Prostate gland (tissue), 2 donors: ENCODE data around the gene NRXN3.

Source experiments
- CTCF ChIP-seq, 4 experiments: fragments of 200-600 bp in 2 of 4; fragments of 450-650 bp in 2 of 4; sonication (generic) in 2 of 4; IDR thresholded peaks; 1 replicate in 3 of 4; 2 replicates in 1 of 4; pipeline ENCODE4 v1.5.1; 2016 to 2019; ENCODE audit warnings: antibody characterized with exemption in 4 of 4, mild to moderate bottlenecking in 2 of 4, moderate library complexity in 2 of 4
- POLR2A ChIP-seq: fragments of 450-650 bp; IDR thresholded peaks from one replicate; pipeline ENCODE4 v1.6.1; 2016; ENCODE audit warnings: antibody characterized with exemption, mild to moderate bottlenecking
- POLR2AphosphoS5 ChIP-seq: sonication (generic); formaldehyde crosslinking; IDR thresholded peaks from one replicate; pipeline ENCODE4 v1.6.1; 2017; ENCODE audit warnings: antibody characterized with exemption

DNA sequence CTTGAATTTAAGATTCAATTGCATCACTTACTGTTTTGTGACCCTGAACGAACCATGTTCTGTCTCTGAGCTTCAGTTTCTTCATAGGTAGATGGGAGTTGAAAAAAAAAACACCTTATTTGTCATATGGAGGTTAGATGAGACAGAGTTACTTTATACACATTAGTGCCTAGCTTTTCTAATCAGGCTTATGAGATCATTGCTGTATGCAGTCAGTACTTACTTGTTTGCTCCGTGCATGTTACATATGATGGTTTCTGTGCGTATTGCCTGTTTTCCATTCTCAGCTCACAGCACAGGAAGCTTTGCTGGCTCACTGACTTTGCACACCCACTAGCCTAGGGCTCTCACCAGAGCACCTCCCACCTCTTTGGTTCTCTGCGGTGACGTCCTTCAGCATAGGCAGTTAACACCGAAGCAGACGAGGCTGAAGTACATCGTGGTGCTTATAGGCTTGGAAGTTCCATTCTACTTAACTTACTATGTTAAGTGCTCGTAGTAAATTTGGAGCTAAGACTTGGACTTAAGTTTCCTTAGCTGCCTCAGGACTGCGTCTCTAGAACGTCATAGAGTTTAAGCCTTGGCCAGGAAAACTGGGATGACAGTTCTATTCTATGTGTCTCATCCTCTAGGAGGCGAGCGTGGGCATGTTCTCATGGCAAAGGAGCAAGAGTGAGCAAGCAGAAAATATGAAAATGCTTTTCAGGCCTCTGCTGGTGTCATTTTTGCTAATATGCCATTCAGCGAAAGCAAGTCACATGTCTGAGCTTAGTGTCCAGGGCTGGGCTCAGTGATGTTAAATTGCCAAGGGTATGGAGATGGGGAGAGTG is 57.3 kb downstream of the NRXN3 start:
- no peak for TF ChIP-seq POLR2A
- TF ChIP-seq CTCF (IDR thresholded peaks at IDR 0.05): no peak
- no peak for TF ChIP-seq POLR2AphosphoS5
